Vagina (tissue), 2 donors: ENCODE results near the gene LPAR1.

Source experiments
- CTCF ChIP-seq, 3 experiments: fragments of 450-650 bp in 2 of 3; fragments of 200-600 bp in 1 of 3; sonication (generic) in 1 of 3; IDR thresholded peaks; one replicate each; pipeline ENCODE4 v1.5.1; 2017 to 2019; ENCODE audit warnings: antibody characterized with exemption in 3 of 3, mild to moderate bottlenecking in 2 of 3, moderate library complexity in 2 of 3
- POLR2A ChIP-seq, 2 donors: fragments of 450-650 bp; IDR thresholded peaks; one replicate each; pipeline ENCODE4 v1.6.1; 2017; ENCODE audit warnings: antibody characterized with exemption in 2 of 2, mild to moderate bottlenecking in 2 of 2, moderate library complexity in 2 of 2
- POLR2AphosphoS5 ChIP-seq, 2 donors: sonication (generic); formaldehyde crosslinking; IDR thresholded peaks; one replicate each; pipeline ENCODE4 v1.9.0; 2017; ENCODE audit warnings: antibody characterized with exemption in 2 of 2, mild to moderate bottlenecking in 2 of 2, low read depth in 1 of 2; ENCODE audit not compliant: insufficient read depth in 1 of 2

GRCh38 chr9:110940951-110941557 is 97.2 kb downstream of the LPAR1 start:
- TF ChIP-seq CTCF (IDR thresholded peaks at IDR 0.05) (no peak), POLR2A (IDR thresholded peaks at IDR 0.05) (no peak), POLR2AphosphoS5 (IDR thresholded peaks at IDR 0.05; ENCODE audit: insufficient read depth in 1 of 2, low read depth in 1 of 2) (no peak)
